Measurements from ENCODE around the gene DYNC2I2.

- TF ChIP-seq EZH2 (IDR thresholded peaks at IDR 0.05; ENCODE audit: insufficient read depth, poor library complexity, severe bottlenecking) (no peak), EZH2phosphoT487 (IDR thresholded peaks at IDR 0.05; ENCODE audit: insufficient read depth, low read depth) (no peak)
Observed at GRCh38 chr9:128702949-128703615, 46.4 kb upstream of the DYNC2I2 start.
